Upper lobe of left lung (tissue), 4 donors: ENCODE measurements around the gene RGS7.

Experiments
- POLR2A ChIP-seq, 4 donors: fragments of 450-650 bp; IDR thresholded peaks; one replicate each; pipeline ENCODE4 v1.5.1; 2016 to 2017; ENCODE audit warnings: antibody characterized with exemption in 4 of 4, mild to moderate bottlenecking in 2 of 4
- POLR2AphosphoS5 ChIP-seq, 2 donors: sonication (generic); formaldehyde crosslinking; IDR thresholded peaks; one replicate each; pipeline ENCODE4 v1.5.1; 2017; ENCODE audit warnings: antibody characterized with exemption in 2 of 2
- TF ChIP-seq, protein P1 (sequence below), 6 experiments: fragments of 450-650 bp in 4 of 6; fragments of 200-600 bp in 2 of 6; sonication (generic) in 2 of 6; IDR thresholded peaks; one replicate each; pipeline ENCODE4 v1.5.1; 2016 to 2019; ENCODE audit warnings: antibody characterized with exemption in 6 of 6

DNA sequence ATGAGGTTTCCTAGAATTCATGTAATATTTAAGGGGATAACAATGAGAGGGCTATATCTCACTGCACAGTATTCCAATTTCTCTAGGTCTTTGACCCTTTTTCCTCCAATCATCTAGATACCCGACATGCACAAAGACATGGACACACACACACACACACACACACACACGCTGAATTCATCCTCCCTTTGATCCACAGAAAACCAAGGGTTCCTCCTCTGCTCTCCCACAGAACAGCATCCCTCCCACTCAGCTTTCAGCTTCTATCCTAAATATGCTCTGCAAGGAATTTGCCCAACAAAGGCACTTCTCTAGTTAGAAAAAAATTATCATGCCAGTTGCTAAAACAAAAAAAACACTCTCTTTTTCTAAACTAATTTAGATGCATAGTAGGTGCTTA lies 231.7 kb downstream of the RGS7 start:
- TF ChIP-seq POLR2A (IDR thresholded peaks at IDR 0.05) = no peak
- TF ChIP-seq, protein P1, sequence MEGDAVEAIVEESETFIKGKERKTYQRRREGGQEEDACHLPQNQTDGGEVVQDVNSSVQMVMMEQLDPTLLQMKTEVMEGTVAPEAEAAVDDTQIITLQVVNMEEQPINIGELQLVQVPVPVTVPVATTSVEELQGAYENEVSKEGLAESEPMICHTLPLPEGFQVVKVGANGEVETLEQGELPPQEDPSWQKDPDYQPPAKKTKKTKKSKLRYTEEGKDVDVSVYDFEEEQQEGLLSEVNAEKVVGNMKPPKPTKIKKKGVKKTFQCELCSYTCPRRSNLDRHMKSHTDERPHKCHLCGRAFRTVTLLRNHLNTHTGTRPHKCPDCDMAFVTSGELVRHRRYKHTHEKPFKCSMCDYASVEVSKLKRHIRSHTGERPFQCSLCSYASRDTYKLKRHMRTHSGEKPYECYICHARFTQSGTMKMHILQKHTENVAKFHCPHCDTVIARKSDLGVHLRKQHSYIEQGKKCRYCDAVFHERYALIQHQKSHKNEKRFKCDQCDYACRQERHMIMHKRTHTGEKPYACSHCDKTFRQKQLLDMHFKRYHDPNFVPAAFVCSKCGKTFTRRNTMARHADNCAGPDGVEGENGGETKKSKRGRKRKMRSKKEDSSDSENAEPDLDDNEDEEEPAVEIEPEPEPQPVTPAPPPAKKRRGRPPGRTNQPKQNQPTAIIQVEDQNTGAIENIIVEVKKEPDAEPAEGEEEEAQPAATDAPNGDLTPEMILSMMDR (IDR thresholded peaks at IDR 0.05) = no peak
- no peak for TF ChIP-seq POLR2AphosphoS5 (IDR thresholded peaks at IDR 0.05)
